Measurements from ENCODE around the gene RFX3. TPM values are rescaled to one million over a fixed set of nuclear protein-coding genes. Genes with fewer than 3 reads are reported as not detected.

The RFX3 gene
- total RNA-seq, 1 experiment from 2014 or later = 9.9 TPM

DNA sequence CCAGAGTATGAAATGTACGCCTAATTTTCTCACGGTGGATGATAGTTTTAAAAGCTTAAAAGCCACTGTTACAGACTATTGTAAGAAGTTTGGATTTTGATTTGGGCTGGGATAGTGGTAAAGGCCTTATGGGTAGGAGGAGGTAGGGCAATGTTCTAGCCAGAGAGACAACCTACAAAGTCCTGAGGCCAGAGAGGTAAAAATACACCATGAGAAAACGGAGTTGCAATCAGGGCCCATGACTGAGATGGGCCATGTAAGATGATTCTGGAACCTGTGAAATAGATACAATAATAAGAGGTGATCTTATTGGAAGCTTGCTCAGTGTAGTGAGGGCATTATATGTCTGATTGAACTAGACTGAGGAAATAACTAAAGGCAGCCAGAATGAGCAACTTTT is 188.8 kb downstream of the RFX3 start:
- H3K14ac ChIP-seq (ENCODE audit: insufficient read depth, low read length) = no peak overlapping the region
- H3K27me3 ChIP-seq (ENCODE audit: insufficient read depth, low read length) = no peaks in the 10 kb centered on the region
- no peaks in the 10 kb centered on the region for H3K27me3 Mint-ChIP-seq (ENCODE audit: low read depth)
- no peak overlapping the region for H3K9ac ChIP-seq (ENCODE audit: extremely low read depth, insufficient read length, low read length)
- no peak overlapping the region for H2AFZ ChIP-seq (ENCODE audit: low read length)
- no peak overlapping the region for H2BK20ac ChIP-seq (ENCODE audit: low read depth, low read length, poor library complexity, severe bottlenecking)
- peaks cover 3 to 4% of the 10 kb centered on the region in 2 experiments; a peak in 2 of 5 replicates for H3K9me3 Mint-ChIP-seq
- no CpG with 5 or more reads among the region's 3 CpGs for WGBS (ENCODE audit: extremely low coverage, insufficient read length, low lambda C conversion rate)
- no peak overlapping the region for H3K27ac ChIP-seq (ENCODE audit: insufficient read length, low read depth, low read length)
- H3K27ac Mint-ChIP-seq = peak overlapping the region; percentile 2 to 77 (median 54); a peak in 6 of 7 replicates
- H2BK120ac ChIP-seq (ENCODE audit: low read depth, low read length, poor library complexity, severe bottlenecking) = no peak overlapping the region
- H3K18ac ChIP-seq (ENCODE audit: insufficient read length, low read depth, low read length) = no peak overlapping the region
- no peak overlapping the region for H3K56ac ChIP-seq (ENCODE audit: insufficient read length, low read depth, low read length)
- H3K4me1 Mint-ChIP-seq = no peaks in the 10 kb centered on the region
- DNase-seq = no peak
- H3K4me1 ChIP-seq (ENCODE audit: insufficient read depth, low read length) = no peaks in the 10 kb centered on the region
- H2BK5ac ChIP-seq (ENCODE audit: insufficient read length, low read length) = no peak overlapping the region
- no peak overlapping the region for H2BK12ac ChIP-seq (ENCODE audit: insufficient read length, low read depth, low read length)
- peaks cover 3 to 10% (median 3%) of the 10 kb centered on the region in 3 experiments for H3K36me3 Mint-ChIP-seq (ENCODE audit: insufficient read depth in 1 of 3, low read depth in 3 of 3)
- no peak overlapping the region for H3K4me3 Mint-ChIP-seq
- no peak overlapping the region for H4K91ac ChIP-seq (ENCODE audit: insufficient read length, low read depth, low read length)
- H3K4me2 ChIP-seq (ENCODE audit: insufficient read depth, insufficient read length, low read length) = no peak overlapping the region
- H3K23me2 ChIP-seq (ENCODE audit: insufficient read length, low read depth, low read length, poor library complexity, severe bottlenecking) = no peaks in the 10 kb centered on the region
- no peaks in the 10 kb centered on the region for H3K9me3 ChIP-seq (ENCODE audit: control insufficient read depth, low read depth, low read length)
- H2BK15ac ChIP-seq (ENCODE audit: low read depth, low read length) = no peak overlapping the region
- no peak overlapping the region for H3T11ph ChIP-seq (ENCODE audit: low read length)
- H3K79me2 ChIP-seq (ENCODE audit: insufficient read depth, low read length) = no peaks in the 10 kb centered on the region
- no peak overlapping the region for H4K5ac ChIP-seq (ENCODE audit: insufficient read length, low read depth, low read length)
- H2AK5ac ChIP-seq (ENCODE audit: insufficient read length, low read length) = no peak overlapping the region
- H4K20me1 ChIP-seq (ENCODE audit: control insufficient read depth, insufficient read depth, insufficient read length) = no peaks in the 10 kb centered on the region
- H4K8ac ChIP-seq (replicated peaks; ENCODE audit: insufficient read length, low read depth, low read length) = no peak overlapping the region
- no peaks in the 10 kb centered on the region for H3K79me1 ChIP-seq (ENCODE audit: insufficient read depth, low read depth, low read length, poor library complexity, severe bottlenecking)
- no peak overlapping the region for H3K4ac ChIP-seq (ENCODE audit: low read depth, low read length)
- TF ChIP-seq, protein P1, sequence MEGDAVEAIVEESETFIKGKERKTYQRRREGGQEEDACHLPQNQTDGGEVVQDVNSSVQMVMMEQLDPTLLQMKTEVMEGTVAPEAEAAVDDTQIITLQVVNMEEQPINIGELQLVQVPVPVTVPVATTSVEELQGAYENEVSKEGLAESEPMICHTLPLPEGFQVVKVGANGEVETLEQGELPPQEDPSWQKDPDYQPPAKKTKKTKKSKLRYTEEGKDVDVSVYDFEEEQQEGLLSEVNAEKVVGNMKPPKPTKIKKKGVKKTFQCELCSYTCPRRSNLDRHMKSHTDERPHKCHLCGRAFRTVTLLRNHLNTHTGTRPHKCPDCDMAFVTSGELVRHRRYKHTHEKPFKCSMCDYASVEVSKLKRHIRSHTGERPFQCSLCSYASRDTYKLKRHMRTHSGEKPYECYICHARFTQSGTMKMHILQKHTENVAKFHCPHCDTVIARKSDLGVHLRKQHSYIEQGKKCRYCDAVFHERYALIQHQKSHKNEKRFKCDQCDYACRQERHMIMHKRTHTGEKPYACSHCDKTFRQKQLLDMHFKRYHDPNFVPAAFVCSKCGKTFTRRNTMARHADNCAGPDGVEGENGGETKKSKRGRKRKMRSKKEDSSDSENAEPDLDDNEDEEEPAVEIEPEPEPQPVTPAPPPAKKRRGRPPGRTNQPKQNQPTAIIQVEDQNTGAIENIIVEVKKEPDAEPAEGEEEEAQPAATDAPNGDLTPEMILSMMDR (conservative IDR thresholded peaks at IDR 0.05) = no peak
- no peak overlapping the region for H3K23ac ChIP-seq (ENCODE audit: insufficient read length, low read depth, low read length)

Data from H9 (cell line).